HEK293 (cell line): ENCODE data around the gene CLDND1.

Experiments
- GFI1B ChIP-seq: fragments of 450-650 bp; formaldehyde crosslinking; IDR thresholded peaks from 2 replicates; pipeline ENCODE4 v1.5.1; 2016; ENCODE audit warnings: missing biosample characterization, missing genetic modification characterization
- GLI2 ChIP-seq: fragments of 450-650 bp; formaldehyde crosslinking; IDR thresholded peaks from 2 replicates; pipeline ENCODE4; 2017; ENCODE audit warnings: missing biosample characterization, missing genetic modification characterization, low read depth, borderline replicate concordance
- GLIS1 ChIP-seq: fragments of 450-650 bp; formaldehyde crosslinking; IDR thresholded peaks from 2 replicates; pipeline ENCODE4 v1.5.1; 2016; ENCODE audit warnings: missing biosample characterization, missing genetic modification characterization
- INSM2 ChIP-seq: fragments of 450-650 bp; formaldehyde crosslinking; IDR thresholded peaks from 2 replicates; pipeline ENCODE4 v1.5.1; 2016; ENCODE audit warnings: missing biosample characterization, missing genetic modification characterization
- MYNN ChIP-seq: fragments of 450-650 bp; formaldehyde crosslinking; IDR thresholded peaks from 2 replicates; pipeline ENCODE4 v1.5.1; 2016; ENCODE audit warnings: missing biosample characterization, missing genetic modification characterization, borderline replicate concordance
- OSR2 ChIP-seq: fragments of 450-650 bp; formaldehyde crosslinking; IDR thresholded peaks from 2 replicates; pipeline ENCODE4 v1.5.1; 2016; ENCODE audit warnings: missing biosample characterization, missing genetic modification characterization
- SETDB1 ChIP-seq: IDR thresholded peaks from one replicate; pipeline ENCODE4 v1.6.1; 2017; ENCODE audit warnings: mild to moderate bottlenecking, low read length, moderate library complexity, mixed read lengths; ENCODE audit not compliant: insufficient read length
- SP2 ChIP-seq: fragments of 450-650 bp; formaldehyde crosslinking; IDR thresholded peaks from 2 replicates; pipeline ENCODE4 v1.5.1; 2016; ENCODE audit warnings: missing biosample characterization, missing genetic modification characterization
- ZBTB48 ChIP-seq: fragments of 450-650 bp; formaldehyde crosslinking; IDR thresholded peaks from 2 replicates; pipeline ENCODE4 v1.5.1; 2016; ENCODE audit warnings: missing biosample characterization, missing genetic modification characterization
- ZNF148 ChIP-seq: fragments of 450-650 bp; formaldehyde crosslinking; IDR thresholded peaks from 2 replicates; pipeline ENCODE4 v1.5.0; 2017; ENCODE audit warnings: missing biosample characterization, missing genetic modification characterization, borderline replicate concordance
- ZNF202 ChIP-seq: fragments of 450-650 bp; formaldehyde crosslinking; IDR thresholded peaks from 2 replicates; pipeline ENCODE4 v1.5.1; 2016; ENCODE audit warnings: missing biosample characterization, missing genetic modification characterization, borderline replicate concordance
- ZNF221 ChIP-seq: fragments of 450-650 bp; formaldehyde crosslinking; IDR thresholded peaks from 2 replicates; pipeline ENCODE4 v1.5.1; 2017; ENCODE audit warnings: missing biosample characterization, missing genetic modification characterization, borderline replicate concordance
- ZNF24 ChIP-seq: fragments of 450-650 bp; formaldehyde crosslinking; IDR thresholded peaks from 2 replicates; pipeline ENCODE4 v1.5.1; 2016; ENCODE audit warnings: missing biosample characterization, missing genetic modification characterization
- ZNF266 ChIP-seq: fragments of 450-650 bp; formaldehyde crosslinking; IDR thresholded peaks from 2 replicates; pipeline ENCODE4 v1.5.1; 2016; ENCODE audit warnings: missing biosample characterization, missing genetic modification characterization, low read depth
- ZNF335 ChIP-seq: fragments of 450-650 bp; formaldehyde crosslinking; conservative IDR thresholded peaks from 2 replicates; pipeline ENCODE4 v1.5.1; 2016; ENCODE audit warnings: missing biosample characterization, missing genetic modification characterization
- ZNF37A ChIP-seq: fragments of 450-650 bp; IDR thresholded peaks from 2 replicates; pipeline ENCODE4 v1.5.1; 2018; ENCODE audit warnings: missing biosample characterization, missing genetic modification characterization
- ZNF426 ChIP-seq: fragments of 450-650 bp; formaldehyde crosslinking; IDR thresholded peaks from 2 replicates; pipeline ENCODE4 v1.5.1; 2017; ENCODE audit warnings: missing biosample characterization, missing genetic modification characterization, mild to moderate bottlenecking, inconsistent platforms, moderate library complexity
- ZNF48 ChIP-seq: fragments of 450-650 bp; formaldehyde crosslinking; IDR thresholded peaks from 2 replicates; pipeline ENCODE4 v1.5.1; 2016; ENCODE audit warnings: missing biosample characterization, missing genetic modification characterization
- ZNF558 ChIP-seq: fragments of 450-650 bp; formaldehyde crosslinking; IDR thresholded peaks from 2 replicates; pipeline ENCODE4 v1.5.1; 2016; ENCODE audit warnings: missing biosample characterization, missing genetic modification characterization
- ZNF596 ChIP-seq: fragments of 450-650 bp; IDR thresholded peaks from 2 replicates; pipeline ENCODE4 v1.5.0; 2018; ENCODE audit warnings: missing biosample characterization, mild to moderate bottlenecking, missing genetic modification characterization, moderate library complexity
- ZNF629 ChIP-seq: fragments of 450-650 bp; formaldehyde crosslinking; IDR thresholded peaks from 2 replicates; pipeline ENCODE4 v1.5.1; 2017; ENCODE audit warnings: missing biosample characterization, missing genetic modification characterization
- ZNF654 ChIP-seq: fragments of 450-650 bp; formaldehyde crosslinking; IDR thresholded peaks from 2 replicates; pipeline ENCODE4 v1.5.1; 2016; ENCODE audit warnings: low read depth, missing biosample characterization, missing genetic modification characterization
- ZNF658 ChIP-seq: fragments of 450-650 bp; formaldehyde crosslinking; IDR thresholded peaks from 2 replicates; pipeline ENCODE4; 2016; ENCODE audit warnings: missing biosample characterization, missing genetic modification characterization
- TF ChIP-seq, protein P1 (sequence below): fragments of 450-650 bp; formaldehyde crosslinking; conservative IDR thresholded peaks from 2 replicates; pipeline ENCODE4 v1.5.1; 2016; ENCODE audit warnings: low read depth, missing biosample characterization, missing genetic modification characterization
- TF ChIP-seq, protein P2 (sequence below): fragments of 450-650 bp; formaldehyde crosslinking; IDR thresholded peaks from 2 replicates; pipeline ENCODE4 v1.5.1; 2016; ENCODE audit warnings: missing biosample characterization, missing genetic modification characterization, low read depth
- TF ChIP-seq, protein P3 (sequence below): fragments of 450-650 bp; formaldehyde crosslinking; IDR thresholded peaks from 2 replicates; pipeline ENCODE4 v1.5.1; 2016; ENCODE audit warnings: missing biosample characterization, missing genetic modification characterization

The CLDND1 gene

GRCh38 chr3:98522544-98523281, at the start of gene CLDND1 (continued):
- no peak for TF ChIP-seq SETDB1
- no peak for TF ChIP-seq ZNF202 (tag by site-specific recombination)
- peak; percentile 79; the same call in 1 of the 2 replicates for TF ChIP-seq ZNF335 (tag by site-specific recombination)
- TF ChIP-seq ZNF629 (tag by site-specific recombination): peak; percentile 83
- TF ChIP-seq GLIS1 (tag by site-specific recombination): peak; percentile 26; the same call in 1 of the 2 replicates
- TF ChIP-seq ZNF558: no peak
- TF ChIP-seq ZNF48 (tag by site-specific recombination): no peak
- no peak for TF ChIP-seq ZNF221 (tag by site-specific recombination)
- no peak for TF ChIP-seq ZNF24 (tag by site-specific recombination)
- no peak for TF ChIP-seq GFI1B (tag by site-specific recombination)
- TF ChIP-seq ZNF266: no peak
- no peak for TF ChIP-seq ZNF596 (tag by site-specific recombination)
- no peak for TF ChIP-seq ZNF37A (tag by site-specific recombination)
- TF ChIP-seq GLI2: no peak
- TF ChIP-seq OSR2 (tag by site-specific recombination): no peak
- TF ChIP-seq MYNN (tag by site-specific recombination): no peak
- TF ChIP-seq ZNF148 (tag by site-specific recombination): no peak
- TF ChIP-seq ZNF658 (tag by site-specific recombination): no peak
- TF ChIP-seq, protein P1, sequence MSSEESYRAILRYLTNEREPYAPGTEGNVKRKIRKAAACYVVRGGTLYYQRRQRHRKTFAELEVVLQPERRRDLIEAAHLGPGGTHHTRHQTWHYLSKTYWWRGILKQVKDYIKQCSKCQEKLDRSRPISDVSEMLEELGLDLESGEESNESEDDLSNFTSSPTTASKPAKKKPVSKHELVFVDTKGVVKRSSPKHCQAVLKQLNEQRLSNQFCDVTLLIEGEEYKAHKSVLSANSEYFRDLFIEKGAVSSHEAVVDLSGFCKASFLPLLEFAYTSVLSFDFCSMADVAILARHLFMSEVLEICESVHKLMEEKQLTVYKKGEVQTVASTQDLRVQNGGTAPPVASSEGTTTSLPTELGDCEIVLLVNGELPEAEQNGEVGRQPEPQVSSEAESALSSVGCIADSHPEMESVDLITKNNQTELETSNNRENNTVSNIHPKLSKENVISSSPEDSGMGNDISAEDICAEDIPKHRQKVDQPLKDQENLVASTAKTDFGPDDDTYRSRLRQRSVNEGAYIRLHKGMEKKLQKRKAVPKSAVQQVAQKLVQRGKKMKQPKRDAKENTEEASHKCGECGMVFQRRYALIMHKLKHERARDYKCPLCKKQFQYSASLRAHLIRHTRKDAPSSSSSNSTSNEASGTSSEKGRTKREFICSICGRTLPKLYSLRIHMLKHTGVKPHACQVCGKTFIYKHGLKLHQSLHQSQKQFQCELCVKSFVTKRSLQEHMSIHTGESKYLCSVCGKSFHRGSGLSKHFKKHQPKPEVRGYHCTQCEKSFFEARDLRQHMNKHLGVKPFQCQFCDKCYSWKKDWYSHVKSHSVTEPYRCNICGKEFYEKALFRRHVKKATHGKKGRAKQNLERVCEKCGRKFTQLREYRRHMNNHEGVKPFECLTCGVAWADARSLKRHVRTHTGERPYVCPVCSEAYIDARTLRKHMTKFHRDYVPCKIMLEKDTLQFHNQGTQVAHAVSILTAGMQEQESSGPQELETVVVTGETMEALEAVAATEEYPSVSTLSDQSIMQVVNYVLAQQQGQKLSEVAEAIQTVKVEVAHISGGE (tag by site-specific recombination): 0 out of 2 replicates have a peak, but pooled peaks have one; percentile 16
- no peak for TF ChIP-seq ZNF654 (tag by site-specific recombination)
- TF ChIP-seq, protein P2, sequence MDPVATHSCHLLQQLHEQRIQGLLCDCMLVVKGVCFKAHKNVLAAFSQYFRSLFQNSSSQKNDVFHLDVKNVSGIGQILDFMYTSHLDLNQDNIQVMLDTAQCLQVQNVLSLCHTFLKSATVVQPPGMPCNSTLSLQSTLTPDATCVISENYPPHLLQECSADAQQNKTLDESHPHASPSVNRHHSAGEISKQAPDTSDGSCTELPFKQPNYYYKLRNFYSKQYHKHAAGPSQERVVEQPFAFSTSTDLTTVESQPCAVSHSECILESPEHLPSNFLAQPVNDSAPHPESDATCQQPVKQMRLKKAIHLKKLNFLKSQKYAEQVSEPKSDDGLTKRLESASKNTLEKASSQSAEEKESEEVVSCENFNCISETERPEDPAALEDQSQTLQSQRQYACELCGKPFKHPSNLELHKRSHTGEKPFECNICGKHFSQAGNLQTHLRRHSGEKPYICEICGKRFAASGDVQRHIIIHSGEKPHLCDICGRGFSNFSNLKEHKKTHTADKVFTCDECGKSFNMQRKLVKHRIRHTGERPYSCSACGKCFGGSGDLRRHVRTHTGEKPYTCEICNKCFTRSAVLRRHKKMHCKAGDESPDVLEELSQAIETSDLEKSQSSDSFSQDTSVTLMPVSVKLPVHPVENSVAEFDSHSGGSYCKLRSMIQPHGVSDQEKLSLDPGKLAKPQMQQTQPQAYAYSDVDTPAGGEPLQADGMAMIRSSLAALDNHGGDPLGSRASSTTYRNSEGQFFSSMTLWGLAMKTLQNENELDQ (tag by site-specific recombination): no peak
- TF ChIP-seq ZNF426: no peak
- no peak; the same call in 1 of the 2 replicates for TF ChIP-seq ZBTB48
- TF ChIP-seq, protein P3, sequence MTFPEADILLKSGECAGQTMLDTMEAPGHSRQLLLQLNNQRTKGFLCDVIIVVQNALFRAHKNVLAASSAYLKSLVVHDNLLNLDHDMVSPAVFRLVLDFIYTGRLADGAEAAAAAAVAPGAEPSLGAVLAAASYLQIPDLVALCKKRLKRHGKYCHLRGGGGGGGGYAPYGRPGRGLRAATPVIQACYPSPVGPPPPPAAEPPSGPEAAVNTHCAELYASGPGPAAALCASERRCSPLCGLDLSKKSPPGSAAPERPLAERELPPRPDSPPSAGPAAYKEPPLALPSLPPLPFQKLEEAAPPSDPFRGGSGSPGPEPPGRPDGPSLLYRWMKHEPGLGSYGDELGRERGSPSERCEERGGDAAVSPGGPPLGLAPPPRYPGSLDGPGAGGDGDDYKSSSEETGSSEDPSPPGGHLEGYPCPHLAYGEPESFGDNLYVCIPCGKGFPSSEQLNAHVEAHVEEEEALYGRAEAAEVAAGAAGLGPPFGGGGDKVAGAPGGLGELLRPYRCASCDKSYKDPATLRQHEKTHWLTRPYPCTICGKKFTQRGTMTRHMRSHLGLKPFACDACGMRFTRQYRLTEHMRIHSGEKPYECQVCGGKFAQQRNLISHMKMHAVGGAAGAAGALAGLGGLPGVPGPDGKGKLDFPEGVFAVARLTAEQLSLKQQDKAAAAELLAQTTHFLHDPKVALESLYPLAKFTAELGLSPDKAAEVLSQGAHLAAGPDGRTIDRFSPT: peak; percentile 83; the same call in 1 of the 2 replicates
- peak; percentile 89 for TF ChIP-seq SP2 (tag by site-specific recombination)
- TF ChIP-seq INSM2 (tag by site-specific recombination): no peak
